ENCODE measurements around the gene IGLON5.

The IGLON5 gene

GRCh38 chr19:51294977-51295375, 16.5 kb upstream of the IGLON5 start:
- Mint-ChIP-seq H3K27me3 (peaks cover 43 to 92% of the 10 kb centered on the region in 2 donors), H3K36me3 (ENCODE audit: insufficient read depth) (peaks cover 7% of the 10 kb centered on the region), H3K4me3 (no peak overlapping the region), H3K27ac (no peak overlapping the region), H3K9me3 (no peaks in the 10 kb centered on the region), H3K4me1 (ENCODE audit: low read depth in 2 of 2) (no peaks in the 10 kb centered on the region)
- no peak for DNase-seq
- ATAC-seq (replicated peaks): no peak

- Mint-ChIP-seq H3K27me3 (peaks cover 43 to 92% of the 10 kb centered on the region in 2 donors), H3K4me1 (ENCODE audit: low read depth in 2 of 2) (no peaks in the 10 kb centered on the region), H3K9me3 (no peaks in the 10 kb centered on the region), H3K27ac (no peak overlapping the region), H3K36me3 (ENCODE audit: insufficient read depth) (peaks cover 7% of the 10 kb centered on the region), H3K4me3 (no peak overlapping the region)
- ATAC-seq (replicated peaks): no peak
- DNase-seq: no peak
Observed at GRCh38 chr19:51295382-51296126, 15.9 kb upstream of the IGLON5 start.

GRCh38 chr19:51296336-51297093, 14.9 kb upstream of the IGLON5 start:
- Mint-ChIP-seq H3K36me3 (ENCODE audit: insufficient read depth) (peaks cover 7% of the 10 kb centered on the region), H3K27ac (peak overlapping the region in 1 of 2 donors; percentile 82), H3K9me3 (no peaks in the 10 kb centered on the region), H3K4me3 (no peak overlapping the region), H3K4me1 (ENCODE audit: low read depth in 2 of 2) (no peaks in the 10 kb centered on the region), H3K27me3 (peaks cover 43 to 93% of the 10 kb centered on the region in 2 donors)
- DNase-seq: no peak
- ATAC-seq (replicated peaks): no peak

- no peak overlapping the region for H3K27ac Mint-ChIP-seq
- no peaks in the 10 kb centered on the region for H3K9me3 Mint-ChIP-seq
- no peak overlapping the region for H3K4me3 Mint-ChIP-seq
- ATAC-seq (replicated peaks): no peak
- H3K27me3 Mint-ChIP-seq: peaks cover 35 to 93% of the 10 kb centered on the region in 2 donors
- H3K4me1 Mint-ChIP-seq (ENCODE audit: low read depth in 2 of 2): no peaks in the 10 kb centered on the region
- DNase-seq: no peak
- H3K36me3 Mint-ChIP-seq (ENCODE audit: insufficient read depth): peaks cover 7% of the 10 kb centered on the region
Observed at GRCh38 chr19:51297406-51297805, 14.0 kb upstream of the IGLON5 start.

GRCh38 chr19:51301266-51301665, 10.2 kb upstream of the IGLON5 start:
- DNase-seq: no peak
- Mint-ChIP-seq H3K27me3 (peaks cover 17 to 82% of the 10 kb centered on the region in 2 donors), H3K9me3 (peaks cover 0 to 7% of the 10 kb centered on the region in 2 donors), H3K4me1 (ENCODE audit: low read depth in 2 of 2) (no peaks in the 10 kb centered on the region), H3K4me3 (no peak overlapping the region), H3K36me3 (ENCODE audit: insufficient read depth) (peaks cover 3% of the 10 kb centered on the region), H3K27ac (no peak overlapping the region)
- no peak for ATAC-seq (replicated peaks)

- H3K4me3 Mint-ChIP-seq: no peak overlapping the region
- ATAC-seq (replicated peaks) (no peak), DNase-seq (no peak)
- no peak overlapping the region for H3K27ac Mint-ChIP-seq
- no peaks in the 10 kb centered on the region for H3K4me1 Mint-ChIP-seq (ENCODE audit: low read depth in 2 of 2)
- H3K36me3 Mint-ChIP-seq (ENCODE audit: insufficient read depth): peaks cover 3% of the 10 kb centered on the region
- H3K9me3 Mint-ChIP-seq: peaks cover 0 to 19% of the 10 kb centered on the region in 2 donors
- H3K27me3 Mint-ChIP-seq: peaks cover 47 to 80% of the 10 kb centered on the region in 2 donors
Observed at GRCh38 chr19:51305479-51305878, 6.0 kb upstream of the IGLON5 start.

- ATAC-seq (replicated peaks): no peak
Observed at GRCh38 chr19:51316688-51317087, 5.2 kb downstream of the IGLON5 start.

GRCh38 chr19:51317376-51317775, 5.9 kb downstream of the IGLON5 start:
- Mint-ChIP-seq H3K4me3 (no peak overlapping the region), H3K9me3 (no peaks in the 10 kb centered on the region), H3K27ac (no peak overlapping the region), H3K36me3 (ENCODE audit: insufficient read depth) (no peaks in the 10 kb centered on the region), H3K4me1 (ENCODE audit: low read depth in 2 of 2) (peaks cover 0 to 5% of the 10 kb centered on the region in 2 donors), H3K27me3 (peaks cover 18 to 51% of the 10 kb centered on the region in 2 donors)
- DNase-seq (no peak), ATAC-seq (replicated peaks) (no peak)

More at GRCh38 chr19:51316688-51317087, 5.2 kb downstream of the IGLON5 start:
- Mint-ChIP-seq H3K27ac (no peak overlapping the region), H3K4me1 (ENCODE audit: low read depth in 2 of 2) (peaks cover 0 to 5% of the 10 kb centered on the region in 2 donors), H3K4me3 (no peak overlapping the region), H3K36me3 (ENCODE audit: insufficient read depth) (no peaks in the 10 kb centered on the region), H3K27me3 (peaks cover 22 to 50% of the 10 kb centered on the region in 2 donors), H3K9me3 (no peaks in the 10 kb centered on the region)
- no peak for DNase-seq

- ATAC-seq (replicated peaks): no peak
- Mint-ChIP-seq H3K4me1 (ENCODE audit: low read depth in 2 of 2) (peaks cover 0 to 5% of the 10 kb centered on the region in 2 donors), H3K27ac (no peak overlapping the region), H3K4me3 (no peak overlapping the region), H3K36me3 (ENCODE audit: insufficient read depth) (no peaks in the 10 kb centered on the region), H3K27me3 (peaks cover 22 to 51% of the 10 kb centered on the region in 2 donors), H3K9me3 (no peaks in the 10 kb centered on the region)
- DNase-seq: no peak
Observed at GRCh38 chr19:51317968-51318367, 6.5 kb downstream of the IGLON5 start.

GRCh38 chr19:51318687-51319648, 7.5 kb downstream of the IGLON5 start:
- Mint-ChIP-seq H3K36me3 (ENCODE audit: insufficient read depth) (no peaks in the 10 kb centered on the region), H3K27ac (no peak overlapping the region), H3K4me3 (no peak overlapping the region), H3K27me3 (peaks cover 26 to 54% of the 10 kb centered on the region in 2 donors), H3K9me3 (no peaks in the 10 kb centered on the region), H3K4me1 (ENCODE audit: low read depth in 2 of 2) (no peaks in the 10 kb centered on the region)
- ATAC-seq (replicated peaks): no peak
- no peak for DNase-seq

GRCh38 chr19:51319649-51320279, 8.3 kb downstream of the IGLON5 start:
- Mint-ChIP-seq H3K9me3 (no peaks in the 10 kb centered on the region), H3K4me3 (no peak overlapping the region), H3K36me3 (ENCODE audit: insufficient read depth) (no peaks in the 10 kb centered on the region), H3K27me3 (peaks cover 31 to 56% of the 10 kb centered on the region in 2 donors), H3K27ac (no peak overlapping the region), H3K4me1 (ENCODE audit: low read depth in 2 of 2) (no peaks in the 10 kb centered on the region)
- DNase-seq: no peak
- ATAC-seq (replicated peaks): no peak

GRCh38 chr19:51320280-51320657, 8.8 kb downstream of the IGLON5 start:
- no peaks in the 10 kb centered on the region for H3K9me3 Mint-ChIP-seq
- H3K36me3 Mint-ChIP-seq (ENCODE audit: insufficient read depth): no peaks in the 10 kb centered on the region
- H3K4me1 Mint-ChIP-seq (ENCODE audit: low read depth in 2 of 2): no peaks in the 10 kb centered on the region
- ATAC-seq (replicated peaks) (no peak), DNase-seq (no peak)
- no peak overlapping the region for H3K27ac Mint-ChIP-seq
- peaks cover 26 to 56% of the 10 kb centered on the region in 2 donors for H3K27me3 Mint-ChIP-seq
- no peak overlapping the region for H3K4me3 Mint-ChIP-seq

GRCh38 chr19:51321799-51322198, 10.4 kb downstream of the IGLON5 start:
- ATAC-seq (replicated peaks): no peak
- DNase-seq: no peak
- H3K36me3 Mint-ChIP-seq (ENCODE audit: insufficient read depth): no peaks in the 10 kb centered on the region
- peaks cover 31 to 69% of the 10 kb centered on the region in 2 donors for H3K27me3 Mint-ChIP-seq
- H3K27ac Mint-ChIP-seq: no peak overlapping the region
- no peaks in the 10 kb centered on the region for H3K4me1 Mint-ChIP-seq (ENCODE audit: low read depth in 2 of 2)
- H3K9me3 Mint-ChIP-seq: no peaks in the 10 kb centered on the region
- H3K4me3 Mint-ChIP-seq: no peak overlapping the region

Measured in effector memory CD8-positive, alpha-beta T cell (primary cell).